PC-3 (cell line): ENCODE data around the gene KRTAP10-2.

Source experiments
- CTCF ChIP-seq: fragments of 300-600 bp; sonication (generic); conservative IDR thresholded peaks from 2 replicates; pipeline ENCODE4 v1.5.1; 2017; ENCODE audit warnings: antibody characterized with exemption, low read depth, mild to moderate bottlenecking, low read length
- EZH2 ChIP-seq: fragments of 300-600 bp; sonication (generic); IDR thresholded peaks from one replicate; pipeline ENCODE4 v1.6.1; 2017; ENCODE audit warnings: antibody characterized with exemption, mild to moderate bottlenecking, low read length; ENCODE audit not compliant: unreplicated experiment

GRCh38 chr21:44552136-44552535 lies 831 bp upstream of the KRTAP10-2 start:
- TF ChIP-seq CTCF (no peak), EZH2 (no peak)
